ENCODE measurements around the gene FRRS1L.

The FRRS1L gene

DNA sequence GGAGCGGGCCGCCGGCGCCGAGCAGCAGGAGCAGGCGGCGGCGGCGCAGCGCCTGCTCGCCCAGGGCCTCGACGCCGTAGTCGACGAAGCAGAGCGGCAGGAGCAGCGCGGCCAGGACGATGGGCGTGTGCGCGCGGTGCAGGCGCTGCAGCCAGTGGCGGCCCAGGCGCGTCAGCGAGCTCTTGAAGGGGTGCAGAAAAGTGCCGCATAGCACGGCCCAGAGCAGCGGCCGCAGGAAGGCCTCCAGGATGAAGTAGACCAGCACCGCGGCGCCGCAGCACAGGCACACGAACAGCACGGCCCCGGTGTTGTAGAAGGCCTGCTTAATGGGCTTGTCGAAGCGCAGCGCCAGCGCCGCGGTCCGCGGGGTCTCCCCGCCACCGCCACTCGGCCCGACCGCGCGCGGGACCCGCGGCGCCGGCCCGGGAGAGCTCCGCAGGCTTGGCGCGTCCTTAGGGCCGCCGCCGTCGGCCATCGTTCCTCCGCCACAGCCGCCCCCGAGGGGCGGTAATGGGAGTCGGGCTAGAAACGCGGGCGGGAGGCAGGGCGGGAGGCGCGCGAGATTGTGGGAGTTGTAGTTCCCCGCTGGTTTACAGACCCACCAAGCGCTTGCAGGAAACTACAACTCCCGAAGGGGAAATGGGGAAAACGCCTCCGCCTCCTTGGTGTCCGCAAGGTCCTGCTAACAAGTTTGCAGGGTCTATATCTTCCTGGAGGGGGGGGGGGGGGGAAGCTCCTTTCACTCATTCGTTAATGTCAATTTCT is 47.4 kb downstream of the FRRS1L start, which contains the start of gene TMEM245:
TMEM245 (minus strand) TSS at position 509 of the 765 bp plus-strand sequence; CDS start at position 475, 34 bp downstream.
- Histone ChIP-seq H3K27me3 (ENCODE audit: control insufficient read depth, insufficient read depth, low read length) (no peaks in the 10 kb centered on the region), H3K36me3 (ENCODE audit: control insufficient read depth, insufficient read depth, low read length) (no peaks in the 10 kb centered on the region), H3K27ac (ENCODE audit: low read length) (no peak within 1 kb of the TSS), H3K4me1 (ENCODE audit: control insufficient read depth, insufficient read depth, low read length) (peaks cover 3% of the 10 kb centered on the region; the same call in 1 of the 2 replicates), H3K4me3 (ENCODE audit: low read length) (peak within 1 kb of the TSS; percentile 83), H3K9me3 (ENCODE audit: control insufficient read depth, insufficient read depth, low read length) (no peaks in the 10 kb centered on the region)
- WGBS (ENCODE audit: insufficient coverage, insufficient read length): no CpG with 5 or more reads among the region's 88 CpGs
- DNase-seq (ENCODE audit: low read depth, low spot score): peak; percentile 93

- DNase-seq (ENCODE audit: low read depth, low spot score): no peak
- Histone ChIP-seq H3K36me3 (ENCODE audit: control insufficient read depth, insufficient read depth, low read length) (no peaks in the 10 kb centered on the region), H3K9me3 (ENCODE audit: control insufficient read depth, insufficient read depth, low read length) (no peaks in the 10 kb centered on the region), H3K27me3 (ENCODE audit: control insufficient read depth, insufficient read depth, low read length) (no peaks in the 10 kb centered on the region), H3K4me1 (ENCODE audit: control insufficient read depth, insufficient read depth, low read length) (peaks cover 3% of the 10 kb centered on the region; the same call in 1 of the 2 replicates), H3K27ac (ENCODE audit: low read length) (no peak overlapping the region), H3K4me3 (ENCODE audit: low read length) (peak overlapping the region; percentile 83)
- WGBS (ENCODE audit: insufficient coverage, insufficient read length): no CpG with 5 or more reads among the region's 29 CpGs
These were observed 48.1 kb downstream of the FRRS1L start for GRCh38 chr9:109118808-109119438.

- H3K36me3 ChIP-seq (ENCODE audit: control insufficient read depth, insufficient read depth, low read length): no peaks in the 10 kb centered on the region
- no peaks in the 10 kb centered on the region for H3K27me3 ChIP-seq (ENCODE audit: control insufficient read depth, insufficient read depth, low read length)
- peaks cover 3% of the 10 kb centered on the region; the same call in 1 of the 2 replicates for H3K4me1 ChIP-seq (ENCODE audit: control insufficient read depth, insufficient read depth, low read length)
- DNase-seq (ENCODE audit: low read depth, low spot score): no peak
- WGBS (ENCODE audit: insufficient coverage, insufficient read length): no CpG with 5 or more reads among the region's 14 CpGs
- peak overlapping the region; percentile 83 for H3K4me3 ChIP-seq (ENCODE audit: low read length)
- H3K9me3 ChIP-seq (ENCODE audit: control insufficient read depth, insufficient read depth, low read length): no peaks in the 10 kb centered on the region
- H3K27ac ChIP-seq (ENCODE audit: low read length): no peak overlapping the region
These were observed 48.9 kb downstream of the FRRS1L start for GRCh38 chr9:109117856-109118807.

DNA sequence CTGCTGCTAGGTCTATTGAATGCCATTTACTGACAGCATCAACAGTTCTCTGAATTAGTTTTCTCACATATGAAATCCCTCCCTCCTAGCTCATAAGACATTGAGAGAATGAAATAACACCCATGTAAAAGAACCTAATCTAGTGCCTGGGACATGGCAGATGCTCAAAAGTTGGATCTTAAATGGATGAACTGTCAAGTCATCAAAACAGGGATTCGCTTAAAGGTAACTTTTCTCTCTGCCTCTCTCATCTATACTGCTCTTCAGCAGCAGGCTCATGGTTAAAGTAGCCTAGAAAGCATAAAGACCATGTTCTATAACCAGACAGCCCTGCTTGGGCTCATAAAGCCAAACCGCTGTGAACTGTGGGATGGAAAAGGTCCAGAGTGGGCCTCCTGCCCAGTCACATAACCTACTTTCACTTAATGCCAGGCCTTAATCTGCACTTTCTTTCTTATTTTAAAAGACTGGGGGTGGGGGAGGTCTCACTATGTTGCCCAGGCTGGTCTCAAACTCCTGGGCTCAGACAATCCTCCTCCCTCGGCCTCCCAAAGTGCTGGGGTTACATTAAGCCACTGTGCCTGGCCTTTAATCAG is 51.0 kb downstream of the FRRS1L start:
- H3K4me3 ChIP-seq (ENCODE audit: low read length): no peak overlapping the region
- H3K36me3 ChIP-seq (ENCODE audit: control insufficient read depth, insufficient read depth, low read length): no peaks in the 10 kb centered on the region
- H3K27me3 ChIP-seq (ENCODE audit: control insufficient read depth, insufficient read depth, low read length): no peaks in the 10 kb centered on the region
- H3K4me1 ChIP-seq (ENCODE audit: control insufficient read depth, insufficient read depth, low read length): peaks cover 3% of the 10 kb centered on the region; the same call in 1 of the 2 replicates
- no peak for DNase-seq (ENCODE audit: low read depth, low spot score)
- H3K9me3 ChIP-seq (ENCODE audit: control insufficient read depth, insufficient read depth, low read length): no peaks in the 10 kb centered on the region
- H3K27ac ChIP-seq (ENCODE audit: low read length): no peak overlapping the region
- no CpG with 5 or more reads among the region's 3 CpGs for WGBS (ENCODE audit: insufficient coverage, insufficient read length)

GRCh38 chr9:109114670-109115069 is 52.4 kb downstream of the FRRS1L start:
- H3K27me3 ChIP-seq (ENCODE audit: control insufficient read depth, insufficient read depth, low read length): no peaks in the 10 kb centered on the region
- DNase-seq (ENCODE audit: low read depth, low spot score): no peak
- H3K27ac ChIP-seq (ENCODE audit: low read length): no peak overlapping the region
- WGBS (ENCODE audit: insufficient coverage, insufficient read length): no CpG with 5 or more reads among the region's 3 CpGs
- no peaks in the 10 kb centered on the region for H3K9me3 ChIP-seq (ENCODE audit: control insufficient read depth, insufficient read depth, low read length)
- H3K4me1 ChIP-seq (ENCODE audit: control insufficient read depth, insufficient read depth, low read length): no peaks in the 10 kb centered on the region
- no peak overlapping the region for H3K4me3 ChIP-seq (ENCODE audit: low read length)
- H3K36me3 ChIP-seq (ENCODE audit: control insufficient read depth, insufficient read depth, low read length): no peaks in the 10 kb centered on the region

GRCh38 chr9:109113892-109114609 is 53.0 kb downstream of the FRRS1L start:
- Histone ChIP-seq H3K27me3 (ENCODE audit: control insufficient read depth, insufficient read depth, low read length) (no peaks in the 10 kb centered on the region), H3K9me3 (ENCODE audit: control insufficient read depth, insufficient read depth, low read length) (no peaks in the 10 kb centered on the region), H3K4me3 (ENCODE audit: low read length) (no peak overlapping the region), H3K36me3 (ENCODE audit: control insufficient read depth, insufficient read depth, low read length) (no peaks in the 10 kb centered on the region), H3K4me1 (ENCODE audit: control insufficient read depth, insufficient read depth, low read length) (no peaks in the 10 kb centered on the region), H3K27ac (ENCODE audit: low read length) (no peak overlapping the region)
- no CpG with 5 or more reads among the region's 12 CpGs for WGBS (ENCODE audit: insufficient coverage, insufficient read length)
- no peak for DNase-seq (ENCODE audit: low read depth, low spot score)

GRCh38 chr9:109113254-109113653 is 53.8 kb downstream of the FRRS1L start:
- no peaks in the 10 kb centered on the region for H3K9me3 ChIP-seq (ENCODE audit: control insufficient read depth, insufficient read depth, low read length)
- H3K27ac ChIP-seq (ENCODE audit: low read length): no peak overlapping the region
- WGBS (ENCODE audit: insufficient coverage, insufficient read length): 100% methylated on average over 1 of the region's 3 CpGs
- no peaks in the 10 kb centered on the region for H3K4me1 ChIP-seq (ENCODE audit: control insufficient read depth, insufficient read depth, low read length)
- H3K36me3 ChIP-seq (ENCODE audit: control insufficient read depth, insufficient read depth, low read length): no peaks in the 10 kb centered on the region
- H3K27me3 ChIP-seq (ENCODE audit: control insufficient read depth, insufficient read depth, low read length): no peaks in the 10 kb centered on the region
- no peak for DNase-seq (ENCODE audit: low read depth, low spot score)
- no peak overlapping the region for H3K4me3 ChIP-seq (ENCODE audit: low read length)

DNA sequence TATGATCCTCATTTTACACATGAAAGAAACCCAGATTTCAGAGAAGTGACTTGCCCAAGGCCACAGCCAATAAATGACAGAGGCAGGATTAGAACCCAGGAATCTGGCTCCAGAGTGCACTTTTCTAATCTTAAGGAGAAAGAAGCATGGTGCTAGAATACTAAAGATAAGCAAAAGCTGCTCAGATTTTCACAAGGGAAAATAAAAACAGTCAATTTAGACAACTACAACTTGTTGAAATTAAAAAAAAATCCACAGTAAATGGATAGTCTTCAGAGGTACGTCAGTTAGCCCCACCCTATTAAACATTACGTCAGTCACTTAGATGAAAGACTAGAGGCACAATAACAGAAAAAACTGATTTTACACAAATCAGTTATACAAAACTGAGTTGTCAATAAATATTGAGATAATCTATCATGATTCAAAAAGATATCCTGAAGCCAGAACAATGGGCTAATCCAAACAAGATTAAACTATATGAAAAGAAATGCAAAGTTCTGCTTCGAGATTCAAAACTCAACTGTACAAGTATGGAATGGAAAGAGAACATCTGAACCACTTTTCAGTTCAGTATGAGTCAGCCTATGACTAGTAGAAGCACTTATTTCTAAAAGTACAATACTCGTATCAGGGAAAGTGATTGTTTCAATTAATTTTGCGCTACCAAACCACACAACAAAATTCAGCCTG is 56.6 kb downstream of the FRRS1L start:
- no peaks in the 10 kb centered on the region for H3K9me3 ChIP-seq (ENCODE audit: control insufficient read depth, insufficient read depth, low read length)
- no peaks in the 10 kb centered on the region for H3K27me3 ChIP-seq (ENCODE audit: control insufficient read depth, insufficient read depth, low read length)
- no peak overlapping the region for H3K27ac ChIP-seq (ENCODE audit: low read length)
- no CpG with 5 or more reads among the region's 5 CpGs for WGBS (ENCODE audit: insufficient coverage, insufficient read length)
- no peak for DNase-seq (ENCODE audit: low read depth, low spot score)
- H3K4me3 ChIP-seq (ENCODE audit: low read length): no peak overlapping the region
- no peaks in the 10 kb centered on the region for H3K4me1 ChIP-seq (ENCODE audit: control insufficient read depth, insufficient read depth, low read length)
- H3K36me3 ChIP-seq (ENCODE audit: control insufficient read depth, insufficient read depth, low read length): no peaks in the 10 kb centered on the region

DNA sequence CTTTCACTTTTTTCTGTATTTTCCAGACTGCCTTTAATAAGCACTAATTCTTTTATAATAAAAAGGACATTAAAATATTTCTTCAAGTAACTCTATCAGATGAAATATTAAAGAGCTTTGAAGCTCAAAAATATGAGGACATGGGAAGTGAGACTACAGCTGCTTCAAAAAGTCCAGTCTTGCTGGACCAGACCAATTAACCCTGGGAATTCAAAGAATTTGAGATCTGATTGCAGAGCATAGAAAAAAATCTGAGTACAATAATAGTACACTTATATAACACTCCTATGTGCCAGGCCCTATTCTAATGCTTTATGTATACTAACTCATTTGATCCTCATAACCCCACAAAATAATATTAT is 57.1 kb downstream of the FRRS1L start:
- H3K36me3 ChIP-seq (ENCODE audit: control insufficient read depth, insufficient read depth, low read length): no peaks in the 10 kb centered on the region
- no peak for DNase-seq (ENCODE audit: low read depth, low spot score)
- no peak overlapping the region for H3K4me3 ChIP-seq (ENCODE audit: low read length)
- H3K27me3 ChIP-seq (ENCODE audit: control insufficient read depth, insufficient read depth, low read length): no peaks in the 10 kb centered on the region
- no peaks in the 10 kb centered on the region for H3K4me1 ChIP-seq (ENCODE audit: control insufficient read depth, insufficient read depth, low read length)
- H3K27ac ChIP-seq (ENCODE audit: low read length): no peak overlapping the region
- H3K9me3 ChIP-seq (ENCODE audit: control insufficient read depth, insufficient read depth, low read length): no peaks in the 10 kb centered on the region

Measured in iPS DF 6.9 (cell line).